ENCODE results near the gene ABHD2.
A peak's percentile ranks its signal among the peaks of the same experiment; 100 is the strongest.

The ABHD2 gene

DNA sequence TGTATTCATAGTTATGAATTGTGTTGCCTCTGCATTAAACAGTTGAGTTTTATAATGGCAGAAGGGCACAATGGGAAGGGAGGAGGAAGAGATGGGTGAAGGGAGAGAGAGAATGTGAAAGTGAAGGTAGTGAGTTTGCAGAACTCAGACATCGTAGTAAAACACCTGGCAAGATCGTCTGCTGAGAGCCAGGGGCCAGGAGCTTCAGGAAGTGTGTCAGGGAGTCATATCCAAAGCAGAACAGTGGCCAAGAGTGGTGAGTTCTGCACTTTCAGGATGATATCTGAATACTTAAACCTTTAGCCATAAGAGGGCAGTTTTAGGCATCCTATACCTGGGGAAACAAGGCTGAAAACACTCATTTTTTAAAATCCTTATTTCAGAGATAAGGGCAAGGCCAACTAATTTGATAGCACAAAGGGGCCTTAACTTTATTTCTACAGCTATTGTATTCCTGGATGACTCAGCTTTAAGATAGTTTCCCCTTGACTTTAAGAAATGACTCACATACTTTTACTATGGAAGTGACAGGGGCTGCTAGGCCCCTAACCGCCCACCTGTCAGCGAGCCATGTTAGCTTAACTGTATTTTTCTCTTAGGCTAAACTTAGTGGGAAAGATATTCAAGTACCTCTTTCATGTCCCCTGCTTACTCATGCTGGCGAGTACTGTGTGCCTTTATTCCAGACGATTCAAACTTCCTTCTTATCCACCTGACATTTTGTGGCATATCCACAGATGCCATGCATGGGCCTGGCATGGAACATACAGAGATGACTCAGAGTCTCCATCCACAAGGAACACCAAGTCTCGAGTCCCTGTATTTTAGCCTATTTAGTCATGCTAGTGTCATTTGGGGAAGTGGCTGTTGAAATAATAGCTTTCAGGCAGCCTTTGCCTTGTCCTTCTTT, 79.3 kb downstream of the ABHD2 start:
- peak; percentile 85 for DNase-seq (ENCODE audit: low spot score)

DNA sequence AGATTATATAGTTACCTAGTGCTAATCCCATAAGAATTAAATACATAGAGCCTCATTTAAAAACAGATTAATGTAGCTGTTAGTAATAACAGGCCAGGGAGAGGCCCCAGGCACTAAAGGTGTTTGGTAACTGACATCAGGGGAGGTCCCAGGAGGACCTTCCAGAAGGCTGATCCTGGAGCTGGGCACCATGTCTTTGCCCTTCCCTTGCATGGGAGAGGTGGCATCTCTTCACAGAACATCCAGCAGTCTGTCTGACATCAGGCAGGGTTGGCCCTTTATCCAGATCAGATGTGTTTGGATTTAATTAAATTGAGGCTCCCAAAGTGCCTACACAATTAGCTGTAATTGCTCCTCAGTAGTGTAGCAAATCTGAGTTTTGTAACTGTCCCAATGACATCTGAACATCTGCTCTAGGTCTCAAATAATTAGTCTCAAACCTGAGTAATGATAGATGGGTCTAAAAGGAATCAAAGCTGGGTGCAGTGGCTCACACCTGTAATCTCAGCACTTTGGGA, 80.1 kb downstream of the ABHD2 start:
- no peak for DNase-seq (ENCODE audit: low spot score)

DNA sequence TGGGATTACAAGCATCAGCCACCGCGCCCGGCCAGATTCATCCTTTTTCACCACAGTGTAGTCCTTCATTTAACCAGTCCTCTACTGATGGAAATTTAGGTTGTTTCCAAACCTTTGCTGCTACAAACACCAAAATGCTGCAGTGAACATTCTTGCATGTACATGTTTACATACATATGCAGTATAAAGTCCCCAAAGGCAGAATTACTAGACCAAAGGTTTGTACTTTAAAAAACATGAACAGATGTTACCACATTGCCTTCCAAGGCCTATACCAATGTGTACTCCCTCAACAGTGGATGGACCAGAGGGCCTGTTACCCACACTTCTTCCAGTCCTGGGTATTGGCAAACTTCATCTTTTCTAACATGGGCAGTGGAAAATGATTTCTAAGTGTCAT, 82.1 kb downstream of the ABHD2 start:
- no peak for DNase-seq (ENCODE audit: low spot score)

DNA sequence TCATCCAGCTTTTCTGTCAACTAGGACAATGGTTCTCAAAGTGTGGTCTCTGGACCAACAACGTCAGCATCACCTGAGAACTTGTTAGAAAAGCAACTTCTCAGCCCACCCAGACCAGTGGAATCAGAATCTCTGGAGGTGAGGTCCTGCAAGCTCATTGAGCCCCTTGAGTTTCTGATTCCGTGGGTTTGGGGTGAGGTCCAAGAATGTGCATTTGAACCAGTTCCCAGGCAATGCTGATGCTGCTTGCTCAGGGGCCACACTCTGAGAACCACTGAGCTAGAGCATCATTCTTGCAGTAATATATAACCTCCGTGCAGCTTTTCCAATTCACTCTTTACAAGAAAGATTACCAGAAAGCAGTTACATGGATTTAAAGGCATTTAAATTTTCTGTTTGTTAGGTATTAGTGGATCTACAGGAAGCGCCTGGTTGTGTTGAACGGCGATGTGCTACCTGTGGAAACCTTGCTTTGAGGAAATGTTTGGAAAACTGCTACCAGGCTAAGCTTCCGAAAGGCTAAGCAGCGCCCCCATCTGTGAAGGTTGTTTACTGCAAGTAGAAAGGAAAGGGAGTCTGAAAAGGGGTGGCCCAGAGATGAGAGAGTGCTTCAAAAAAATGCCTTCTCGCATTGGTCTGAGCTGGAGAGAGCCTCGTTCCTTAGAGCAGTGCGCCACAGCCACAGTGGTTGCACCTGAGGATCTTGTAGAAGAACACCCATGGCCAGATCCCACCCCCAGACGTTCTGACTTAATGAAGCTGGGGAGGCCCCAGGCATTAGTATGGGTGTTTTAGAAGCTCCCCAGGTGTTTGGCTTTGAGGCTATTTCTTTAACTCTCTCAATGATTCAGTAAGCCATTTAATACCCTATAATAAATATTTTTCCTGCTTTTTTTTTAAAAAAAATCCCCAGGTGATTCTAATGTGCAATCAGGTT, 83.1 kb downstream of the ABHD2 start:
- peak; percentile 31 for DNase-seq (ENCODE audit: low spot score)

DNA sequence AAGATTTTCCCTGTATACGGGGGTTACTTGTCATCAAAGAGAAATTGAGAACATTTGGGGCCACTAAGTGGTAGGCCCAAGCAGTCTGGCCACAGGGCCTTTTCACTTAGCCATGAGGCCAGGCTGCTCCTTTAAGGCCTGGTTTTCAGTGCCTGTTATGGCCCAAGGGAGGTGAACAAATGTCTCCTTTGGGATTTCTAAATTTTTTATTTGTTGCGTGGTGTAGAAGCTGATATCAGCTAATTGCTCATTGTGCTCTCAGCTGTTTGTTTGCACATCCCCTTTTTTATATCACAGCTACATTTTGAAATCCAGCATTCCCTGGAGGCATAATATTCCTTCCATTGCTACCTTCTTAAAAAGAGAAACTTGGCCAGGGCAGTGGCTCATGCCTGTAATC, 84.7 kb downstream of the ABHD2 start:
- no peak for DNase-seq (ENCODE audit: low spot score)

DNA sequence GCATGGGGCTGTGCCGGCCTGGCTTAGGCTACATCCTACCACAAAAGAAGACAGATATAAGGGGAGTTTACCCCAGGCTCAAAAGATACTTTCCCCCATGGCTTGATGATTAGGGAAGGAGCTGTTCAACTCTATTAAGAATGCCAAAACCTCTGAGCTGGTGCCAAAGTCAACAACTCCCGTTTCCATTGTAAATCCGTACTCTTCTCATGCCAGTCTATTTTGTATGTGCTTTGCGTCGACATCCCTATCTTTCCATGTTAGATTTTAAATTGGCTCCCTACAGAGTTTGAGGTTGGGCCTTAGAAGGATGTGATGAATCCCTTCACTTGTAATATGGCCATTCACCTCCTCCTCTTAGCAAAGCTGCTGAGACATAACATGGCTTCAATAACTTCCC, 86.2 kb downstream of the ABHD2 start:
- DNase-seq (ENCODE audit: low spot score), result no peak

DNA sequence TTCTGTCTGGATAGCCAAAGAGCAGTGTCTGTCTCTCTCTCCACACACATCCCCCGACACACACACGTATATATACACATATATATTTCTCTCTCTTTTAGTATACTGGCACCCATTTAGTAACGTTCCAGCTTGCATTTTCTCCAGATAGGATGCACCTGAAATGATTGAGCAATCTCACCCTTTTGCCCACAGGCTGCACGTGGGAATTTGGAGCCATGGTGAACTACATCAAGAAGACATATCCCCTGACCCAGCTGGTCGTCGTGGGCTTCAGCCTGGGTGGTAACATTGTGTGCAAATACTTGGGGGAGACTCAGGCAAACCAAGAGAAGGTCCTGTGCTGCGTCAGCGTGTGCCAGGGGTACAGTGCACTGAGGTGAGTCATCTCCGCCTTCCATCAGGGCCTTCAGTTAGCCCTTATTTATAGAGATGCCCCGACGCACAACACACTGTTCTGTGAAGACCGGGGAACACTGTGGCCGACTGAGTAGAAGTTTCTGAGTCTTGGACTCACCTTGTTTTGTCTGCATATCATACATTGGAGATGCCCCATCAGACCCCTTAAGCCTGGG, 87.4 kb downstream of the ABHD2 start:
- no peak for DNase-seq (ENCODE audit: low spot score)

DNA sequence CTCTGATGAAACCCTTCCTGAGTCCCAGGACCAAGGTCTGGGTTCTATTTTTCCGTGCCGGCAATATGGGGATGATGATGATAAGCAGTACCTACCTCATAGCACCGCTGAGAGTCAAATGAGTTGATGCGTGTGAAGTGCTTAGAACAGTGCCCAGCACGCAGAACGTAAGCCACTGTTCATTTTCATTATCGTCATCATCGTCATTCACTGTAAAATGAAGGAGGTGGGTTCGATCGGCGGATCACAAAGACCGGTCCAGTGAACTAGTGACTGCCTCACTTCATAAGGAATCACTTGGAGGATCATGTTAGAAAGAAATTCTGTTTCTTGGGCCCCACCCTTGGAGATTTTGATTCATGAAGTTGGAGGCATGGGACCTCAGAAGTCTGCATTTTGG, 88.9 kb downstream of the ABHD2 start:
- DNase-seq (ENCODE audit: low spot score), result no peak

DNA sequence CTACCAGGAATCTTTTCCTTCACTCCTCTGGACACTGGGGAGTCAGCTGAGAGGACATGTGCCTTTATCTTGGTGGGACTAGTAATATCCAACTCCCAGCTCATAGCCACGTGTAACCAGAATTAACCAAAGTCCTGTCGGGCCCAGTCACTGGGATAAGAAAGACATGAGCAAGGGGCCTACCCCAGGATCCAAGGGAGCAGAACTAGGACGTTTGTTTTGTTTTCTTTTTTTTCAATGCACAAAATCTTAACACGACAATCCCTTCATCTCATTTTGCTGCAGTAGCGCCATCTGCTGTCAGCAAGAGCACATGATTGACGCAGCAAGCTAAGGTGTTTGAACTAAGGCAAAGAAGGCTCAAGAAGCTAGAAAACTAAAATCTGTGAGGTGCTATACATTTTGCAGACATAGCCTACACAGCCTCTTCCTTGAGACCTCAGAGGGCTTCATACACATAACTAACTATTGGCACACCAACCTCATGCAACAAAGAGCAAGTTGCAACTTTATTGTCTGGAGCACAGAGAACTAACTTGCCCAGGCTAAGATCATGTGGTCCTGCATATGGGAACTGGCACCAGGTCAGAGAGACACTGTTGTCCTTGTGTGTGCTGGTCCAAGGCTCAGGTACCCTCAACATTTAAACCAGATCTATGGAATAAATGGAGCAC, 89.5 kb downstream of the ABHD2 start:
- peak; percentile 63 for DNase-seq (ENCODE audit: low spot score)

DNA sequence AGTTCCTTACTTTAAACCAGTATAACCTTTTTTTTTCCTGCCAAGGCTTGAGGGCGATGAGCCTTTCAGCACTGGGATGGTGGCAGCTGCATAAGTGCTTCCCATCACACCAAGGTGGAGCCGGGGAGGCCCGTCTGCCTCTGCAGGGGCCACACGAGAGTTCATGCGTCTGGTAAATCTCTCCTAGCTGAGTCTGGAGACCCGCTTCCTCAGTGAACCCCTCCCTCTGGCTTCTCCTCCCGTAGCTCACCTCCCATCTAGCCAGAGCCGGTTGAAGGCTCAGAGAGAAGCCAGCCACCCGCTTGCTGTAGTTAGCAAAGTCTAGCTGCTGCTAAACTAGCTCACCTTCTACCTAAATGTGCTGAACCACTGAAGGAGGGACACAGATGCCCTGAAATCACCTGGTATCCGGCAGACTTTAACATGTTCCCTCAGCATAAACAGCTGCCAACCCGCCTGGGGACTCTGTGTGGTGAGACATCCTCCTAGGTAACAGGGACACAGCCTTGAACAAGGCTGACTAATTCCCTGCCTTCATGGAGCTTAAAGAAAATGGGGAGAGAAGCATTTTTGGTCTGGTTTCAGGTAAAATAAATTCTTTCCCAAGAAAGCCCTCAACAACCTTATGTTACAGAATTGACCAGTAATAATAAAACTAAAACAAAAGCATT, 90.2 kb downstream of the ABHD2 start:
- no peak for DNase-seq (ENCODE audit: low spot score)

DNA sequence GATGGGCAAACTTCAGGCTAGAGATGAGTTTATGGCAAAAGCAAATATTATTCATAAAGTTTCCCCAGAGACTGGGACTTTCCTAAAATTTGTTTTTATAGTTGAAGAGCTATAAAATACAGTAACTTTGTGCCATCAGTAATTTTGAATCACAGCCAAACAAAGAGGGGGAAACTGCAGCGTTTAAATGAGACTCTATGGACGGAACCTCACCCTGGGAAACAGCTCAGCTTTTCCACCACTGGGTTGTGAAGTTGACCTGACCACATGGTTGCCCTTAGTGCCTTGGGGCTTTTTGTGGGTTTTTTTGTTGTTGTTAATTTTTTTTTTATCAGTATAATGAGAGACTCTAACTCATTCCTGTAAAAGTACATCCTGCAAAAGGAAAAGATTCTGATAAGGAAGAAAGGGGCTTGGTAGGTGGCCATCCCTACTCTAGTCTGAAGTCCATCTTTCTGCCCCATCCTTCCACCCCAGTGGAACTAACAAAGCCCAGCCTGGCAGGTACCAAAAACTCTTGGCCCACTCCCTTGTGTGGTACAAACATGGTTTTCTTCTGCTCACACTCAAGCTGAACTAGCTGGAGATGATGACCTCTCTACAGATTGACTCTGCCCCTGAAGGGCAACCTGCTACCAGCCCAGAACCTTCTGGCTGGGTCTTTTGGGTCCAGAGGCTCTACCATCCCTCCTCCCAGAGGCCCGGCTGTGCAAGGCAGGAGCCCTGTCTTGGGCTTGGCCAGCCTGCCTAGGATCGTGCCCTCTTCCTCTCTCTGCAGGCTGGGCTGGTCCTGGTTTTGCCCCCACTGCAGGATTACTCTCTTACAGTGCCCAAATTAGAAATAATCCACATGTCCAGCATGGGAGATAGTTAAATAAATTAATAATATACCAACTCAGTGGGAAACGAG, 92.0 kb downstream of the ABHD2 start:
- no peak for DNase-seq (ENCODE audit: low spot score)

DNA sequence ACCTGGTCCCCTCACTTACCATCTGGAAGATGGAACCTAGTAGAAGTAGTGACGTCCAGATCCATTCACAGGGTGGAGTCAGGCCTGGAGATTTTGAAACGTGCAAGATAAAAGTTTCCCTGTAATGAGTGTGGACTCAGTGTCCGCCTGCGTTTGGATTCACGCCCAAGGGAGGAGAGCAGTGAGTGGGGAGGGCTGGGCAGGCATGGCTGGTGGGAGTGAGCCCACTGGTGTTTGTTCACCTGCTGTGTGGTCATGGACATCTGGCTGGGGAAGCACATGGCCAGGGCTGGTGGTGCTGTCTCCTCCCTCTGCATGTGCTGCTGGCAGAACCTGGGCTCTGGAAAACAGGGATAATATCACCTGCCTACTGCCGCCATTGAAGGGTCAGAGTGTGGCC, 96.1 kb downstream of the ABHD2 start:
- DNase-seq (ENCODE audit: low spot score), result no peak

DNA sequence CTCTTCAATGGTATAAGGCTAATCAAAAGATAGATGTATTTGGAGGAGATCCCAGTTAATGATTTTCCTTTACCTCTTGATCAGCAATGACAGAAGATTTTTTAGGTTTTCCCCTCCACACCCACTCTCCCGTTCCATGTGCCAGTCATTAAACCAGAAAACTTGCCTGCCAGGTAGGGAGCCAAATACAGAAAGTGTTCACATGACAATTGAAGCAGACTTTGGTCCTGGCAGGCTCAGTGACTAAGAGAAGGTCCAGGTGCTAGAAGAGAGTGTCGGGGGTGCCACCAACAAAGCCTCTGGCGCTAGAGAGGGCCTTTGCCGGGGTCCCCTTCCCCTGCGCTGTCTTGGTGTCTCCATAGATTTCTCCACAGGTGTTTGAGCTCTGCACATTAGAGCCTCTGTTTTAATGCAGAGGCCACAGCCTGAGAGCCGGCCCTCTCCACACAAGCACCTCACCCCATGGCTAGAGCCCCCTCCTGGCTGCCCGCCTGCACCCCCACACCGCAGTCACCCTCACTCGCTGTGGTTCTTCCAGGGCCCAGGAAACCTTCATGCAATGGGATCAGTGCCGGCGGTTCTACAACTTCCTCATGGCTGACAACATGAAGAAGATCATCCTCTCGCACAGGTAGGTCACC, 96.8 kb downstream of the ABHD2 start:
- DNase-seq (ENCODE audit: low spot score), result no peak

DNA sequence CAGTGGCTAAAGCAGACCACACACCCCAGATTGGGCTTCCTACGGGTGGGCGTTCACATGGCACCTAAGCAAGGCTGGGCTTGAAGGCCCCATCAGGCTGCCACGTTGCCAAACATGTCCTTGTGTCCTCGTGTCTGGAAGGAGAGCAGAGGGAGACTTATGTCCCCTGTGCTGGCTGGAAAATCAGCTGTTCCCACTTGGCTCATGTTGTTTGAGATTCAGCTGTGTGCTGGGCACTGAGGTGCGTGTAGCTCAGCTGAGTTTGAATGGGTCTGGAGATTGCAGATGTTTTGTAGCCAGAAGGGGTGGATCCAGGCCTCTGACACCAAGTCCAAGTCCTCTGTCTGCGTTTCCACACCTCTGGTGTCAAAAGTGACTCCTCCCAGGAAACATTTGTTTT, 98.5 kb downstream of the ABHD2 start:
- DNase-seq (ENCODE audit: low spot score), result no peak

DNA sequence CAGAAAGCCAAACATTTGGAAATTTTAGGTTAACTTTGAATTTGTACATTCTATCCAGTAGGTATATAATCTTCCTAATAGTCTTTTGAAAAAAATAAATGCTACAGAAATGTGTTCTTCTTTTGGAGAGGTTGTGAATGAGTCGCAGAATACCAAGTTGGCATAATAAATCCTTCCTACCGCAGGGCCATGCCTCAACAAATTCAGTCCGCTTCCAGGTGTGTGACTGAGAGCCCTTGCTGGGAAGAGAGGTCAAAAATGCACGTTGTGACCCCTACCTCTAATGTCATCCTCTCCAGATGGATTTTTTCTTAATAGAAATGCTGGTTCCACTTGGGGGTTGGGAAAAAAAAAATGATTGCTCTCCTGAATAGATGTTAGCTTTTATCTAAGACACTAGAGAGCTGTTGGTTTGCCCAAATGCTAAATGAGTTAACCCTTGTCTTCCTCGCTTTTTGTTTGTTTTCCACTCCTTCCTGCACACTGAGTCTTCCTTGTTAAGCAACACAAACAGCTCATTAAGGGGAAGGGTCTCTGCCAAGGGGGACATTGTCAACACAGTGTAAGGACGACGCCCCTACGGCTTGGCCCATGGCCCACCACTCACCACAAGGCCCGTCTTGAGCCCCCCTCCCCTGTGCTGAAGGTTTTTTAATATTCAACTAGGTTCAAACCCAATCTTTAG, 99.2 kb downstream of the ABHD2 start:
- DNase-seq (ENCODE audit: low spot score), result no peak

DNA sequence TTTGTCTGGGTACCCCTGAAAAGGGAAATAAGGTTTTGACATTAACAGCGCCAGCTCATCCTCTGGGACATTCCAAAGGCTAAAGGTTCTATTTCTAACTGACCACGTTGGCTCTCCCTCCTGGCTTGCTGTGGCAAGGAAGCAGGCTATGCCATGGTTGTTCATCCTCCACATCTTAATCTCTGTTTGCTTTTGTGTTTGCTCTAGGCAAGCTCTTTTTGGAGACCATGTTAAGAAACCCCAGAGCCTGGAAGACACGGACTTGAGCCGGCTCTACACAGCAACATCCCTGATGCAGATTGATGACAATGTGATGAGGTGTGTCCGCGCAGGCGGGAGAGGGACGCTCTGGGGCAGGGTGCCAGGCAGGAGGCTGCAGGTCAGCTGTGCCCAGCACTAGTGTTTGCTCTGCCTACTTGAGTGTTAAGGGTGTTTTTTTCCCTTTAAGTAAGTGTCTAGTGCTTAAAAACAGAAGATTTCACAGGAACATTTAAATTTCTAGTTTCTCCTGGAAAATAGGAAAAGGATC, 99.8 kb downstream of the ABHD2 start:
- no peak for DNase-seq (ENCODE audit: low spot score)

DNA sequence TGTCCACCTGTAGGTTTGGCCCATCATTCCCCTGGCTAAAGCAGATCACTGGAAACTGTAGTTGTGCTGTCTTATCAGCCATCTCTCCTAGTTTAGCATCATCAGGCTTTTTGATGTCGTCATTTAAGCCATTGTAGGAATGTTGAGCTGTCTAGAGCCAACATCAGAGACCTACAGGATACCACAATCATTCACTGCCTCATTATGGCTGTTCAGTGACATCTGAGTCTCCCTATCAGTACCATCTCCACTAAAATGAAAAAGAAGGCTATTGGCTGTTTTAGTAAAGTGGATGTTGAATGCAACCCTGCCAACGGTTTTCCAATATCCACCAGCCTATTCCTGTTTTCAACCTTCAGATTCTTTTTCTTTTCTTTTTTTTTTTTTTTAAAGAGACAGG, 103.9 kb downstream of the ABHD2 start:
- DNase-seq (ENCODE audit: low spot score), result no peak

DNA sequence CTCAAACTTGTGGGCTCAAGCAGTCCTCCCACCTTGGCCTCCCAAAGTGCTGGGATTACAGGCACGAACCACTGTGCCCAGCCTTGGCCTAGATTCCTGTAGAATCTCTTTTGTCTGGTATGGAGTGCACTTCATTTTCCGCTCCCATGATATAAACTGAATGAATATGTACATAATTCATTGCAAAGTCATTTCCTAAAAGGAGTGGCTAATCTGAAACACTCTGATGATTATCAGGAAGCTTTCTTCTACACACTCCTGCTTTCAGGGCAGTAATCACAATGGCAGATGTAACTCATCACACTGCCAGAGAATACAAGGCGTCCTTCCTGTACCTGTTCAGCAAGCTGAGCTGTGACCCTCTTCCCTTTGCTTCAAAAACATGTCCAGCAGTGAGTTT, 104.5 kb downstream of the ABHD2 start:
- DNase-seq (ENCODE audit: low spot score), result no peak

DNA sequence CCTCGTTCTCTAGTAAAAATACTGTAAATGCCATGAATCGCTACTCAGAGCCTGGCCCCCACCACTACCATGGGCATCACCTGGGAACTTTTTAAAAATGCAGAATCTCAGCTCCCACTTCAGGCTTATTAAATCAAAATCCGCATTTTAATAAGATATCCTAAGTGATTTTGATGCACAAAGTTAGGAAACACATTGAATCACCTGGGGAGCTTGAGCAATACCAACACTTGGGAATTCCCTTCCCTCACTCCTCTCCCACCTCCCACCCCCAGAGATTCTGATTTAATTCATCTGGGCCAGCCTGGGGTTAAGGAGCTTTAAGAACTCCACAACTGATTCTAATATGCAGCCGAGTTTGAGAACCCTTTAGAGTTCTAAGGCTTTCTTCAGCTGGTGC, 106.4 kb downstream of the ABHD2 start:
- DNase-seq (ENCODE audit: low spot score), result no peak
